Right lobe of liver (tissue), 6 donors: ENCODE data around the gene ZNF346. TPM values are rescaled to one million over a fixed set of nuclear protein-coding genes. Genes with fewer than 3 reads are reported as not detected.

ENCODE experiments used
- ATAC-seq, 4 donors: fragments of 200-7000 bp; cut with Tn5 transposase; one replicate each; pipeline ENCODE4 v1.9.1; 2020; ENCODE audit warnings: mild to moderate bottlenecking in 4 of 4, moderate library complexity in 4 of 4
- DNase-seq, 3 donors: peaks; one replicate each; pipeline ENCODE4 v3.0.0-alpha.2; 2020
- H3K27ac ChIP-seq, 3 donors: fragments of 200-600 bp; one replicate each; pipeline ENCODE4 v1.8.0; 2022
- H3K27me3 ChIP-seq, 2 donors: fragments of 200-600 bp; one replicate each; pipeline ENCODE4 v1.8.0; 2022
- H3K36me3 ChIP-seq, 4 donors: fragments of 200-600 bp; sonication (generic) in 1 of 4; one replicate each; pipeline versions ENCODE4 v1.5.1 to v1.8.0; 2017 to 2022; ENCODE audit warnings: control low read depth in 1 of 4
- H3K4me1 ChIP-seq, 4 donors: fragments of 200-600 bp; sonication (generic) in 1 of 4; one replicate each; pipeline versions ENCODE4 v1.5.1 to v1.8.0; 2017 to 2022; ENCODE audit warnings: control low read depth in 1 of 4
- H3K4me3 ChIP-seq, 3 donors: fragments of 200-600 bp; one replicate each; pipeline ENCODE4 v1.8.0; 2022
- H3K9me3 ChIP-seq, 4 donors: fragments of 200-600 bp; sonication (generic) in 1 of 4; one replicate each; pipeline versions ENCODE4 v1.5.1 to v1.8.0; 2017 to 2022; ENCODE audit warnings: control low read depth in 1 of 4
- CTCF ChIP-seq, 4 donors: fragments of 200-600 bp in 3 of 4; fragments of 450-650 bp in 1 of 4; IDR thresholded peaks; one replicate each; pipeline versions ENCODE4 v1.5.1 to v1.8.0; 2016 to 2022; ENCODE audit warnings: antibody characterized with exemption in 4 of 4, mild to moderate bottlenecking in 2 of 4
- POLR2A ChIP-seq: fragments of 450-650 bp; IDR thresholded peaks from one replicate; pipeline ENCODE4 v1.6.1; 2017; ENCODE audit warnings: antibody characterized with exemption, mild to moderate bottlenecking
- WGBS: methylation state at CpG from one replicate; pipeline ENCODE4 v1.1.6; 2018; ENCODE audit warnings: low coverage, low lambda C conversion rate; ENCODE audit not compliant: insufficient coverage; ENCODE audit errors: missing lambda C conversion rate; 5-methylcytosine and 5-hydroxymethylcytosine counted together
- intact Hi-C, 2 donors: fragments of 100-400 bp; cut with DNase I; formaldehyde crosslinking; loops; one replicate each; pipeline versions ENCODE4 v1.11.2 to v1.14.1; 2022
- total RNA-seq, 6 experiments: library from RNA; depleted of rRNA in 2 of 6; stranded (reverse); fragments of >200 nt in 2 of 6; fragmentation: NEBNext Ultra II Directional in 3 of 6; extraction: Animal tissue kit (Norgen Biotek cat#: 25700) in 3 of 6; gene quantifications; one replicate each; pipeline versions ENCODE4 v1.1.0 to v1.2.4, GENCODE V29; 2016 to 2023
- donor health status: DM: no; HTN: yes; CAD: no.
- donor health status: DM: no; HTN: no; CAD: no.
- donor health status: DM: no; HTN: no; CAD: no.
- donor health status: DM: no; HTN: yes; CAD: no.
- donor health status: DM: no; HTN: yes; CAD: no.

ZNF346 gene
- total RNA-seq, 6 experiments from 2014 or later = 5.3 to 7.4 (median 6.0) TPM

- TF ChIP-seq POLR2A = no peak
- no peak for TF ChIP-seq CTCF (IDR thresholded peaks at IDR 0.05)
- intact Hi-C loops = no loop called here
- DNase-seq = no peak
- Histone ChIP-seq H3K36me3 (peaks cover 0 to 7% (median 2%) of the 10 kb centered on the region in 4 donors), H3K27me3 (no peaks in the 10 kb centered on the region), H3K9me3 (no peaks in the 10 kb centered on the region), H3K4me3 (no peak overlapping the region), H3K27ac (peak overlapping the region in 1 of 3 donors; percentile 24), H3K4me1 (peaks cover 0 to 27% (median 12%) of the 10 kb centered on the region in 4 donors)
- ATAC-seq = no peak
- 40% methylated on average over 10 of the region's 13 CpGs for WGBS
Observed at GRCh38 chr5:177085985-177086653, 63.6 kb downstream of the ZNF346 start.

DNA sequence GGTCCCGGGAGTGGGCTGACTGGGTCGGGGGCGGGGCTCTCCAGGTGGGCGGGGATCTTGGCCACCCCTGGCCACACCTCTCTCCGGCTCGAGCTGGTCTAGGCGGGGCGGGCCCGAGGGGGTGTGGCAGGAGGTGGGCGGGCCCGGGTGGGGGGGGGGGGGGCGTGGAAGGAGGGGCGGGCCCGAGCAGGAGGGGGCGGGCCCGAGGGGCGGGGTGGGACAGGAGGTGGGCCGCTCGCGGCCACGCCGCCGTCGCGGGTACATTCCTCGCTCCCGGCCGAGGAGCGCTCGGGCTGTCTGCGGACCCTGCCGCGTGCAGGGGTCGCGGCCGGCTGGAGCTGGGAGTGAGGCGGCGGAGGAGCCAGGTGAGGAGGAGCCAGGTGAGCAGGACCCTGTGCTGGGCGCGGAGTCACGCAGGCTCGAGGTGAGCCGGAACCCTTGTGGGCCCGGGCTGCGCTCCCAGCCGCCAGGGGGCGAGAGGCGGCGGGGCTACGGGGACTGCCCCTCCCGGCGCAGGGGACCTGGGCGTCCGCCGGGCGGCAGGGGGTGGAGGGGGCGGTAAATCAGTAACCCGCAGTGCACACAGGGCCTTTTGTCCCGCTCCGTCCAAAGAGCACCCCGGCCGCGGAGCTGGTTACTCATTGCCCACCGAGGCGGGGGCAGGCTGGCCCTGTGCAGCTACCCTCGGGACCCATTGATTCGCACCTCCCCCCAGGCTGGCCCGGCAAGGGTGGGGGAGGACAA, 64.3 kb downstream of the ZNF346 start, which contains the start of gene FGFR4:
FGFR4 (plus strand) TSS at position 262 of the 744 bp plus-strand sequence. CDS start 2,688 bp downstream, outside the sequence.
- peak within 1 kb of the TSS; percentile 64 to 89 (median 78) for H3K27ac ChIP-seq
- 0% methylated on average over 3 of the region's 68 CpGs for WGBS
- H3K36me3 ChIP-seq = peaks cover 0 to 14% (median 5%) of the 10 kb centered on the region in 4 donors
- H3K4me3 ChIP-seq = peak within 1 kb of the TSS; percentile 60 to 75 (median 68)
- H3K27me3 ChIP-seq = no peaks in the 10 kb centered on the region
- ATAC-seq (peak; percentile 86 to 93 (median 88)), DNase-seq (peak; percentile 93 to 97 (median 97))
- H3K9me3 ChIP-seq = no peaks in the 10 kb centered on the region
- H3K4me1 ChIP-seq = peaks cover 0 to 27% (median 12%) of the 10 kb centered on the region in 4 donors
- peak; percentile 90 to 99 (median 96) for TF ChIP-seq CTCF (IDR thresholded peaks at IDR 0.05)
- TF ChIP-seq POLR2A = peak; percentile 71
- intact Hi-C loops = no loop called here

DNA sequence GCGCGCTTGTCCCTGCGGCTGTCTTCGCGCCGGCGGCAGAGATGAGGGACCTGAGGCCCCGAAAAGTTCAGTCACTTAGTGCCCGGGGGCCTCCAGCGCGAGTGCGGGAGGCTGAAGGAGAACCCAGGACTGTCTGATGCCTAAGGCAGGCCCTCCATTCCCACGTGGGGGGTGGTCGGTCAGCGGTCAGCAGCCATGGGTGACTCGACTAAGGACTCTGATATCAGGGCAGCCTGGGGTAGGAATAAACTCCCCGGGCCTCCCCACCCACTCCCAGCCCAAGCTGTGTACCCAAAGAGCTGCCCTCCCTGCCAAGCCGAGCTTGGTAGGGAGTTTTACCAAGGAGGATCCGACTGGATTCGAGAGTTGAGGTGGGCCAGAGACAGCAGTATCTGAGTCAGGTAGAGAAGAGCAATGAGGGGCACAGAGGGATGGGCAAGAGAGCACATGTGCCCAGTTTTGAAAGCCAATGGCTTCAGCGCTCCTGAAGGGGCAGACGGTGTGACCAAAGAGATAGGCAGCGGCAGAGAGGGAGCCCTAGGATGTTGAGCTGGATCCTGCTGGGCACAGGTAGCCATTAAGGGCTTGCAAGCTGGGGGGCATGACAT, 65.0 kb downstream of the ZNF346 start:
- H3K36me3 ChIP-seq = peaks cover 0 to 18% (median 5%) of the 10 kb centered on the region in 4 donors
- TF ChIP-seq CTCF (IDR thresholded peaks at IDR 0.05) (no peak), POLR2A (no peak)
- H3K4me1 ChIP-seq = peaks cover 0 to 27% (median 12%) of the 10 kb centered on the region in 4 donors
- H3K27ac ChIP-seq = peak overlapping the region; percentile 64 to 89 (median 78)
- no peaks in the 10 kb centered on the region for H3K27me3 ChIP-seq
- ATAC-seq (peak; percentile 0 to 3 (median 2)), DNase-seq (no peak)
- peak overlapping the region; percentile 60 to 75 (median 68) for H3K4me3 ChIP-seq
- no peaks in the 10 kb centered on the region for H3K9me3 ChIP-seq
- intact Hi-C loops = no loop called here
- WGBS = 23% methylated on average over 8 of the region's 23 CpGs

- ATAC-seq = no peak
- 11% methylated on average over 5 of the region's 5 CpGs for WGBS
- DNase-seq = no peak
- TF ChIP-seq POLR2A (no peak), CTCF (IDR thresholded peaks at IDR 0.05) (no peak)
- no peaks in the 10 kb centered on the region for H3K27me3 ChIP-seq
- H3K27ac ChIP-seq = peak overlapping the region in 2 of 3 donors; percentile 32 to 89
- peaks cover 0 to 37% (median 15%) of the 10 kb centered on the region in 4 donors for H3K4me1 ChIP-seq
- H3K9me3 ChIP-seq = no peaks in the 10 kb centered on the region
- intact Hi-C loops = no loop called here
- H3K4me3 ChIP-seq = peak overlapping the region in 1 of 3 donors; percentile 68
- peaks cover 0 to 25% (median 6%) of the 10 kb centered on the region in 4 donors for H3K36me3 ChIP-seq
Observed at GRCh38 chr5:177089127-177089526, 66.6 kb downstream of the ZNF346 start.
